ENCODE results near the gene ATXN1.
"Not testable (repeated sequence)": the region's sequence is repeated elsewhere in the genome, so short reads cannot be mapped to it uniquely, and the experiment has no call there.

ATXN1 gene

GRCh38 chr6:16386057-16386456, 375.2 kb downstream of the ATXN1 start:
- no peak for DNase-seq (ENCODE audit: low read depth)

- DNase-seq (ENCODE audit: low read depth), result no peak
These were observed 377.6 kb downstream of the ATXN1 start for GRCh38 chr6:16383607-16384206.

GRCh38 chr6:16381968-16382367, 379.3 kb downstream of the ATXN1 start:
- DNase-seq (ENCODE audit: low read depth), result not testable (repeated sequence)

GRCh38 chr6:16380220-16380809, 380.9 kb downstream of the ATXN1 start:
- DNase-seq (ENCODE audit: low read depth), result no peak

- not testable (repeated sequence) for DNase-seq (ENCODE audit: low read depth)
These were observed 382.9 kb downstream of the ATXN1 start for GRCh38 chr6:16378360-16378759.

- no peak for DNase-seq (ENCODE audit: low read depth)
These were observed 383.8 kb downstream of the ATXN1 start for GRCh38 chr6:16377470-16377869.

GRCh38 chr6:16375843-16376242, 385.4 kb downstream of the ATXN1 start:
- no peak for DNase-seq (ENCODE audit: low read depth)

- no peak for DNase-seq (ENCODE audit: low read depth)
These were observed 386.1 kb downstream of the ATXN1 start for GRCh38 chr6:16375206-16375605.

GRCh38 chr6:16374461-16375200, 386.6 kb downstream of the ATXN1 start:
- no peak for DNase-seq (ENCODE audit: low read depth)

- DNase-seq (ENCODE audit: low read depth), result no peak
These were observed 387.2 kb downstream of the ATXN1 start for GRCh38 chr6:16374016-16374415.

- DNase-seq (ENCODE audit: low read depth), result no peak
These were observed 389.1 kb downstream of the ATXN1 start for GRCh38 chr6:16372029-16372776.

- no peak for DNase-seq (ENCODE audit: low read depth)
These were observed 389.9 kb downstream of the ATXN1 start for GRCh38 chr6:16371401-16371800.

- DNase-seq (ENCODE audit: low read depth), result no peak
These were observed 390.3 kb downstream of the ATXN1 start for GRCh38 chr6:16370943-16371342.

- DNase-seq (ENCODE audit: low read depth), result no peak
These were observed 391.3 kb downstream of the ATXN1 start for GRCh38 chr6:16369989-16370388.

GRCh38 chr6:16369140-16369745, 392.0 kb downstream of the ATXN1 start:
- DNase-seq (ENCODE audit: low read depth), result no peak

- DNase-seq (ENCODE audit: low read depth), result no peak
These were observed 393.7 kb downstream of the ATXN1 start for GRCh38 chr6:16367571-16367970.

GRCh38 chr6:16363749-16364148, 397.5 kb downstream of the ATXN1 start:
- DNase-seq (ENCODE audit: low read depth), result no peak

- no peak for DNase-seq (ENCODE audit: low read depth)
These were observed 398.3 kb downstream of the ATXN1 start for GRCh38 chr6:16362819-16363589.

GRCh38 chr6:16362296-16362695, 399.0 kb downstream of the ATXN1 start:
- DNase-seq (ENCODE audit: low read depth), result no peak

GRCh38 chr6:16361861-16362260, 399.4 kb downstream of the ATXN1 start:
- DNase-seq (ENCODE audit: low read depth), result no peak

GRCh38 chr6:16361121-16361520, 400.1 kb downstream of the ATXN1 start:
- no peak for DNase-seq (ENCODE audit: low read depth)

- no peak for DNase-seq (ENCODE audit: low read depth)
These were observed 400.9 kb downstream of the ATXN1 start for GRCh38 chr6:16360365-16360764.

All from GM04504 (cell line).